HG02840 (cell line): ENCODE measurements around the gene GRIK4.

Experiments
- ATAC-seq: cut with Tn5 transposase; IDR thresholded peaks from one replicate; pipeline ENCODE4 v1.9.1; 2021; ENCODE audit warnings: mild to moderate bottlenecking, moderate library complexity, moderate number of reproducible peaks; ENCODE audit not compliant: unreplicated experiment, low FRiP score

Gene GRIK4

GRCh38 chr11:120884154-120885020 lies 372.8 kb downstream of the GRIK4 start:
- ATAC-seq = no peak

- no peak for ATAC-seq
These were observed 379.2 kb downstream of the GRIK4 start for GRCh38 chr11:120890609-120891320.

GRCh38 chr11:120893440-120894201 lies 382.1 kb downstream of the GRIK4 start:
- peak; percentile 61 for ATAC-seq

GRCh38 chr11:120894202-120894985 lies 382.8 kb downstream of the GRIK4 start:
- no peak for ATAC-seq

- ATAC-seq = no peak
These were observed 385.1 kb downstream of the GRIK4 start for GRCh38 chr11:120896687-120897086.

GRCh38 chr11:120898568-120898967 lies 387.0 kb downstream of the GRIK4 start:
- ATAC-seq = no peak

- ATAC-seq = no peak
These were observed 388.2 kb downstream of the GRIK4 start for GRCh38 chr11:120899720-120900119.

GRCh38 chr11:120900643-120901042 lies 389.1 kb downstream of the GRIK4 start:
- ATAC-seq = no peak

GRCh38 chr11:120903686-120904085 lies 392.1 kb downstream of the GRIK4 start:
- ATAC-seq = no peak

GRCh38 chr11:120904116-120904515 lies 392.6 kb downstream of the GRIK4 start:
- ATAC-seq = no peak

- no peak for ATAC-seq
These were observed 395.2 kb downstream of the GRIK4 start for GRCh38 chr11:120906766-120907165.

- no peak for ATAC-seq
These were observed 396.4 kb downstream of the GRIK4 start for GRCh38 chr11:120907971-120908370.

GRCh38 chr11:120908461-120909181 lies 397.1 kb downstream of the GRIK4 start:
- ATAC-seq = no peak

GRCh38 chr11:120909676-120910416 lies 398.3 kb downstream of the GRIK4 start:
- no peak for ATAC-seq

- ATAC-seq = no peak
These were observed 400.4 kb downstream of the GRIK4 start for GRCh38 chr11:120911943-120912342.

- no peak for ATAC-seq
These were observed 401.0 kb downstream of the GRIK4 start for GRCh38 chr11:120912504-120912903.

GRCh38 chr11:120912915-120913314 lies 401.4 kb downstream of the GRIK4 start:
- ATAC-seq = no peak

GRCh38 chr11:120914021-120914420 lies 402.5 kb downstream of the GRIK4 start:
- ATAC-seq = no peak

- ATAC-seq = no peak
These were observed 403.1 kb downstream of the GRIK4 start for GRCh38 chr11:120914601-120915000.
